HEK293T (cell line): ENCODE measurements around the gene KCNQ2.

Source experiments
- BHLHE40 ChIP-seq: fragments of 450-650 bp; IDR thresholded peaks from 2 replicates; pipeline ENCODE4 v1.6.1; 2016; ENCODE audit warnings: mild to moderate bottlenecking, moderate library complexity, borderline replicate concordance
- ELF4 ChIP-seq: fragments of 450-650 bp; IDR thresholded peaks from 2 replicates; pipeline ENCODE4 v1.6.1; 2017; ENCODE audit warnings: antibody characterized with exemption
- FOXK2 ChIP-seq: fragments of 450-650 bp; IDR thresholded peaks from 2 replicates; pipeline ENCODE4 v1.6.1; 2016; ENCODE audit warnings: mild to moderate bottlenecking
- HDGF ChIP-seq: fragments of 450-650 bp; IDR thresholded peaks from 2 replicates; pipeline ENCODE4 v1.6.1; 2017; ENCODE audit warnings: antibody characterized with exemption, borderline replicate concordance
- LEF1 ChIP-seq: fragments of 450-650 bp; IDR thresholded peaks from 2 replicates; pipeline ENCODE4 v1.6.1; 2017; ENCODE audit warnings: mild to moderate bottlenecking, borderline replicate concordance
- NFRKB ChIP-seq: fragments of 450-650 bp; IDR thresholded peaks from 2 replicates; pipeline ENCODE4 v1.6.1; 2016; ENCODE audit warnings: mild to moderate bottlenecking, moderate library complexity
- PKNOX1 ChIP-seq: fragments of 450-650 bp; IDR thresholded peaks from 2 replicates; pipeline ENCODE4 v1.6.1; 2016
- SP1 ChIP-seq: fragments of 450-650 bp; IDR thresholded peaks from 2 replicates; pipeline ENCODE4 v1.6.1; 2017
- SUZ12 ChIP-seq: fragments of 450-650 bp; IDR thresholded peaks from 2 replicates; pipeline ENCODE4 v1.6.1; 2016; ENCODE audit warnings: mild to moderate bottlenecking
- TARDBP ChIP-seq: fragments of 450-650 bp; IDR thresholded peaks from 2 replicates; pipeline ENCODE4 v1.6.1; 2016

GRCh38 chr20:63417738-63418120, 54.7 kb downstream of the KCNQ2 start:
- no peak for TF ChIP-seq TARDBP
- no peak for TF ChIP-seq LEF1
- no peak for TF ChIP-seq FOXK2
- TF ChIP-seq ELF4: no peak
- TF ChIP-seq BHLHE40: no peak
- TF ChIP-seq SUZ12: no peak
- TF ChIP-seq SP1: no peak
- TF ChIP-seq NFRKB: no peak
- TF ChIP-seq PKNOX1: no peak
- TF ChIP-seq HDGF: no peak
